Calu3 (cell line): ENCODE measurements around the gene USP32. TPM values are rescaled to one million over a fixed set of nuclear protein-coding genes. Genes with fewer than 3 reads are reported as not detected.
"Not testable (repeated sequence)": the region's sequence is repeated elsewhere in the genome, so short reads cannot be mapped to it uniquely, and the experiment has no call there.

Source experiments
- BruUV-seq: library from RNA; stranded (reverse); fragments of 400-500 nt; replicated peaks from 2 replicates; lab custom pipeline; 2021; lab: Mats Ljungman, UMichigan
- CTCF ChIA-PET: fragments of 300-600 bp; sonication (Branson Sonifier 250); formaldehyde crosslinking; loops from one replicate; lab custom pipeline; 2022; ENCODE audit warnings: antibody characterized with exemption; lab: Charles Lee
- DNase-seq: peaks from one replicate; pipeline ENCODE4 v3.0.0; 2022
- H3K27ac Mint-ChIP-seq: one replicate; pipeline ENCODE4 v1.8.0; 2022; ENCODE audit warnings: mixed read lengths; ENCODE audit not compliant: unreplicated experiment
- H3K27me3 Mint-ChIP-seq: one replicate; pipeline ENCODE4 v1.8.0; 2022; ENCODE audit warnings: mixed read lengths; ENCODE audit not compliant: unreplicated experiment
- H3K36me3 Mint-ChIP-seq: one replicate; pipeline ENCODE4 v1.8.0; 2022; ENCODE audit warnings: mild to moderate bottlenecking, moderate library complexity, mixed read lengths; ENCODE audit not compliant: insufficient read depth, unreplicated experiment
- H3K4me1 Mint-ChIP-seq: one replicate; pipeline ENCODE4 v1.8.0; 2022; ENCODE audit warnings: mild to moderate bottlenecking, low read depth, mixed read lengths; ENCODE audit not compliant: unreplicated experiment
- H3K4me3 Mint-ChIP-seq: one replicate; pipeline ENCODE4 v1.8.0; 2022; ENCODE audit warnings: mild to moderate bottlenecking, low read depth, moderate library complexity, mixed read lengths; ENCODE audit not compliant: unreplicated experiment
- H3K9me3 Mint-ChIP-seq: one replicate; pipeline ENCODE4 v1.8.0; 2022; ENCODE audit warnings: low read depth, mixed read lengths; ENCODE audit not compliant: unreplicated experiment
- CTCF ChIP-seq: fragments of 200-600 bp; IDR thresholded peaks from one replicate; pipeline ENCODE4 v1.8.0; 2022; ENCODE audit warnings: antibody characterized with exemption; ENCODE audit not compliant: unreplicated experiment
- intact Hi-C: fragments of 100-400 bp; cut with micrococcal nuclease; formaldehyde crosslinking; loops from one replicate; pipeline ENCODE4 v1.10.0; 2022; ENCODE audit not compliant: unreplicated experiment
- total RNA-seq: library from RNA; stranded (reverse); gene quantifications from 2 replicates; pipeline ENCODE4 v1.2.3, GENCODE V29; 2022

The USP32 gene
- total RNA-seq, 1 experiment from 2014 or later = 29.6 TPM

- peaks cover 33% of the 10 kb centered on the region for H3K36me3 Mint-ChIP-seq
- no peak overlapping the region for H3K4me3 Mint-ChIP-seq
- no peak overlapping the region for H3K27ac Mint-ChIP-seq
- intact Hi-C loops = no loop called here
- H3K27me3 Mint-ChIP-seq = no peaks in the 10 kb centered on the region
- CTCF ChIA-PET = interaction anchor here (0.6 kb wide), 1 partner anchor 29 kb away, joined by 3 read pairs; no protein-coding TSS in a partner anchor
- no TSS peak for BruUV-seq
- H3K4me1 Mint-ChIP-seq = peaks cover 30% of the 10 kb centered on the region
- no peak for DNase-seq
- H3K9me3 Mint-ChIP-seq = no peaks in the 10 kb centered on the region
- TF ChIP-seq CTCF = no peak
Measured at GRCh38 chr17:60388742-60389141, 3.2 kb downstream of the USP32 start.

- no TSS peak for BruUV-seq
- Mint-ChIP-seq H3K4me1 (peaks cover 30% of the 10 kb centered on the region), H3K27me3 (no peaks in the 10 kb centered on the region), H3K4me3 (no peak overlapping the region), H3K9me3 (no peaks in the 10 kb centered on the region), H3K36me3 (peaks cover 26% of the 10 kb centered on the region), H3K27ac (no peak overlapping the region)
- intact Hi-C loops = no loop called here
- no peak for TF ChIP-seq CTCF
- CTCF ChIA-PET = no interaction called here
- no peak for DNase-seq
Measured at GRCh38 chr17:60387666-60388065, 4.3 kb downstream of the USP32 start.

DNA sequence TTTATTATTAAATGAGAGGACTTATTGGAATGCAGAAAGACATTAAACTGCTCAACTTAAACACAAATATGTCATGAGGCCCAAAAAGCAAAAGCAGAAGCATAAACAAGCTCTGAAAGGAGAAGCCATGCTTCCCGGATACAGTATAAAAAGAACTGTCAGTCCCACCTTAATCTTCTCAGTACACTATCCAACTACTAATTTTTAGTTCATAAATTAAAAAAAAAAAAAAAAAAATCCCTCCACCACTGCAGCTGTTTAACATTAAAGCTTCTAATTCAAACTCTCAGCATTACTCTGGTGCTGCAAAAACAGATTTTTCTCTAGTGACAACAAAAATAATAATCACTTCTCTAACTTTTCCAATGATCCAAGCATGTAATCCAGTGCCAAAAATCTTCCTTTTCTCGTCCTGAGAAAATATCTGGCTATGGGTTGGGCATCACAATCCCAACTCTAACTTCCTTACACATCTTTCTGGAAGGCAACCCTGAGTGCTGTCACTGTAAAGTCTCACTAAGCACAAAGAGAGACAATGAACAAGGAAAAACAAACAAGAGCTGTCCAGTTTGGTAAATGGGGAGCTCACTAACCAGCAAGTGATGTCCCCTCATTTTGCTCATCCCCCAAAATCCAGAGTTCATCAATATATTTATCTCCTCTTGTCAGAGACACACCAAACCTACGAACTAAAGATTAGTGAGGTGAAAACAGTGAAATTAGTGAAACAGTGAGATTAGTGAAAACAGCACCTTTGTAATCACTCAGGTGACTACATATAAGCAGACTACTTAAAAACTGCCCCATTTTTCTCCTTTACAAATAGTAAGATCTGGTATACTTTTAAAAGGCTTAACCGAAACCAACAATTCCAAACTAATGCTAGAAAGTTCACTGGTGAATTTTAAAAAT is 5.5 kb downstream of the USP32 start:
- Mint-ChIP-seq H3K4me1 (peaks cover 30% of the 10 kb centered on the region), H3K4me3 (no peak overlapping the region), H3K9me3 (no peaks in the 10 kb centered on the region), H3K27me3 (no peaks in the 10 kb centered on the region), H3K36me3 (peaks cover 14% of the 10 kb centered on the region), H3K27ac (no peak overlapping the region)
- intact Hi-C loops = no loop called here
- CTCF ChIA-PET = no interaction called here
- no peak for DNase-seq
- no peak for TF ChIP-seq CTCF
- no TSS peak for BruUV-seq

DNA sequence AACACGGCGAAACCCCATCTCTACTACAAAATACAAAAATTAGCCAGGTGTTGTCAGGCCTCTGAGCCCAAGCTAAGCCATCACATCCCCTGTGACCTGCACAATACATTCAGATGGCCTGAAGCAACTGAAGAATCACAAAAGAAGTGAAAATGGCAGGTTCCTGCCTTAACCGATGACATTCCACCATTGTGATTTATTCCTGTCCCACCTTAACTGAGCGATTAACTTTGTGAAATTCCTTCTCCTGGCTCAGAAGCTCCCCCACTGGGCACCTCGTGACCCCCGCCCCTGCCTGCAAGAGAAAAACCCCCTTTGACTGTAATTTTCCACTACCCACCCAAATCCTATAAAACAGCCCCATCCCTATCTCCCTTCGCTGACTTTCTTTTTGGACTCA is 7.0 kb downstream of the USP32 start:
- H3K36me3 Mint-ChIP-seq, H3K27ac Mint-ChIP-seq, H3K9me3 Mint-ChIP-seq, BruUV-seq, intact Hi-C loops, CTCF ChIA-PET, H3K27me3 Mint-ChIP-seq, DNase-seq, H3K4me3 Mint-ChIP-seq: not testable (repeated sequence)
- H3K4me1 Mint-ChIP-seq = peaks cover 19% of the 10 kb centered on the region

DNA sequence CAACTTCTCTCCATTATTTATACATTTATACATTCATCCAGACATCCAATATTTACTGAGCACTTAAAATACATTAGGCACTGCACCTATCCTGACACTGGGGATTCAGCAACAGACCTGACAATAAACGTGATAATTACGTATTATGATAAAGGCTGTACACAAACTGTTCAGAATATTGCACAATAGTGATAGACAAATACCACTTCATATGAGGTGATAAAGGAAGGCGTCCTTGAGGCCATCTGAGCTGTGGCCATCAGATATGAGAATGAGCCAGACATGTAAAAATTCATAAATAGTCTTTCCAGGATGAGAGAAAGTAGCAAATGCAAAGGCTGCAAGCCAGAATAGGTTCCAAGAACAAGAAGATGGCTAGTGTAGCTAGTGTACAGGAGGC is 8.6 kb downstream of the USP32 start:
- no peak overlapping the region for H3K27ac Mint-ChIP-seq
- H3K4me1 Mint-ChIP-seq = peaks cover 16% of the 10 kb centered on the region
- no peak overlapping the region for H3K4me3 Mint-ChIP-seq
- no TSS peak for BruUV-seq
- no peaks in the 10 kb centered on the region for H3K27me3 Mint-ChIP-seq
- no peaks in the 10 kb centered on the region for H3K36me3 Mint-ChIP-seq
- no peak for DNase-seq
- TF ChIP-seq CTCF = no peak
- CTCF ChIA-PET = no interaction called here
- H3K9me3 Mint-ChIP-seq = no peaks in the 10 kb centered on the region
- intact Hi-C loops = no loop called here
